Measurements from ENCODE around the gene PKD2.
"Not testable (repeated sequence)": the region's sequence is repeated elsewhere in the genome, so short reads cannot be mapped to it uniquely, and the experiment has no call there.

The PKD2 gene

GRCh38 chr4:87989765-87990164, 17.7 kb upstream of the PKD2 start:
- no peak for DNase-seq

DNA sequence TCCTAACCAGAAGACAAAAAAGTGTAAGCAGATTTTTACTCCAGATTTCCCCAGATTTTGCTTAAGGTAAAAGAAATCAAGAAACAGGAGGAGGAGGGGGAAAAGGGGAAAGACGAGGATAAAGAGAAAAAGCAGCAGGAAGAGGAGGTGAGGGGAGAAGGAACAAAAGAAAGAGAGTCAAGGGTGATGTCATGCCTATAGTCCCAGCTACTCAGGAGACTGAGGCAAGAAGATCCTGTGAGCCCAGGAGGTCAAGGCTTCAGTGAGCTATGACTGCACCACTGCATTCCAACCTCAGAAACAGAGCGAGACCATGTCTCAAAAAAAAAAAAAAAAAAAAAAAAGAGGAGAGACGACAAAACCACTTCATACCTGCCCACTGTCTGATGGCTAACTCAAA, 12.0 kb upstream of the PKD2 start:
- DNase-seq, result no peak

GRCh38 chr4:87999191-87999691, 8.2 kb upstream of the PKD2 start:
- DNase-seq, result not testable (repeated sequence)

DNA sequence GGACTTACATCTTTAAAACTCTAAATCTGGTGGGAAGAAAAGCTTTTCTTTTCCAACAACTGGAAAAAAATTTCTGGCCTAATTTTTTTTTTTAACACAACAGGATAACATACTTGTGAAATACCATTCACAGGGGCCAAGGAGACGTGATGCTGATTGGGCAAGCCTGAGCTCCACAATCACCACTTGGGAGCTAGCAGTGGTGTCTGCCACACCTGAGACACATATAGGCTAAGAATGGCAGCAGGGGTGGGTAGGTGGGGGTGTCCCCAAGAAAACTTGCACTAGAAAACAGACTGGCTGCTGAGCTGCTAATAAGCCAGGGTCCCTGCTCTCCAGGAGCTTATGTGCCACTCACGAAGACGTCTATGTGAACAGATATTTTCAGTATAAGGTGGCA, 5.6 kb upstream of the PKD2 start:
- DNase-seq, result no peak

DNA sequence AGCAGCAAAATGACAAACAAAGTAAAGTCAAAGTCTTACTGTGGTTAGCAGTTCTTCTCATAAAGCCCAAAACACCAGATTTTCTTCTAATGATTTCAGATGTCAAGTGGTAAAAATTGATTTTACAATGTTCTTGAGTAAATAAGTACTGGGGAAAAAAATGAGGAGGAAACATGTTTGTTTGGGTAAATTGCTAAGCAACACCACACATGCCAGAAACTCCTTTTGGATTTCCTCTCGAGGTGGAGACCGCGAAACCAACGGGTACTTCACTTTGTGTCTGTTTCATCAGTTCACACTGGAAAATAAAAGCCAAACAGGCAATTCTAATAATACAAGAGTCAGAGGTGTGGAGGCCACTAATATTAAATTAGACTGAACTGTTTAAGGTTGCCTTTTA, 4.6 kb upstream of the PKD2 start:
- no peak for DNase-seq

GRCh38 chr4:88003261-88003660, 4.2 kb upstream of the PKD2 start:
- no peak for DNase-seq

- no peak for DNase-seq
Observed at GRCh38 chr4:88005076-88005475, 2.4 kb upstream of the PKD2 start.

- DNase-seq, result no peak
Observed at GRCh38 chr4:88005946-88006345, 1.5 kb upstream of the PKD2 start.

- DNase-seq, result no peak
Observed at GRCh38 chr4:88006956-88007303, 505 bp upstream of the PKD2 start.

- DNase-seq, result no peak
Observed at GRCh38 chr4:88008122-88008742, 797 bp downstream of the PKD2 start.

DNA sequence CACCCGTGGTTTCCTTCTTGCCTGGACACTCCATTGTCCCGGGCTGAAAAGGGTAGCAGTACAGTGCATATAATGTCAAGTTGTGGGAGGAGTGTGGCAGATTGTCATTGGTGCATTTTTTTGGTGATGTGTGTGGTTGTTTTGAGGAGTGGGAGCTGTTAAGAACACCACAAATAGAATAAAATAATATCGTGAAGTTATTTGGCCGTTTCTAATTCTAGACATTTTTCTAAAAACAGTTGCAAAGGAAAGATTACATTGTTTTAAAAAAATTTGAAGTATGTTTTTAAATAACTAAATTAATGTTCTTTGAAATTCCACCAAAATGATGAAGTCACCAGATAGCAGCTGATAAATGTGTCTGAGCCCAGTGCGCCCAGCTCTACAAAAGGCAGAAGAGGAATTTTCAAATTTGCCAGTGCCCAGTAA, 1.3 kb downstream of the PKD2 start:
- DNase-seq, result no peak

DNA sequence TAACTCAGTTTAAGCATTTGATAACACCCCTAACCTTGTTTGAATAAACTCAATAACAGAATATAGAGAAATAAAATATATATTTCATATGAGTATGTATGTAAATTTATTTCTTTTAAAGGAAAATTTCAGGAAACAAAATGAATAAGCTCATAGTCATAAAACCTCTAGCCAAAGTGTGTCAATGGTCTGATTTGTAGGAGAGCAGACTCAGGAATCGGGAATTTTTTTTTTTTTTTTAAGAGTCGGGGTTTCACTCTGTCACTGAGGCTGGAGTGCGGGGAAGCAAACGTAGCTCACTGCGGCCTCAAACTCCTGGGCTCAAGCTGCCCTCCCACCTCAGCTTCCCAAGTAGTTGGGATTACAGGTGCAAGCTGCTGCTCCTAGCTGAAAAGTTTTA, 2.4 kb downstream of the PKD2 start:
- no peak for DNase-seq

- no peak for DNase-seq
Observed at GRCh38 chr4:88010966-88011365, 3.5 kb downstream of the PKD2 start.

DNA sequence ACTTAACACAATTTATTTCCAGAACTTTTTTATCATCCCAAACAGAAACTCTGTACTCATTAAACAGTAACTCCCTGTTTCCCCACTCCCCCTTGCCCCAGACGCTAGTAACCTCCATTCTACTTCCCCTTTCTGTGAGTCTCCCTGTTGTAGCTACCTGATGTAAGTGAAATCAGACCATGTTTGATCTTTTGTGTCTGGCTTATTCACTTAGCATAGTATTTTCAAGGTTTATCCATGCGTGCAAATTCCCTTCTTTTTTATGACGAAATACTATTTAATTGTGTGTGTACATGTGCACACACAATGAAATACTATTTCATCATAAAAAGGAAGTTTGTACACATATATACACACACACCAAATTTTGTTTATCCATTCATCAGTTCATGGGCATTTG, 5.2 kb downstream of the PKD2 start:
- DNase-seq, result no peak

DNA sequence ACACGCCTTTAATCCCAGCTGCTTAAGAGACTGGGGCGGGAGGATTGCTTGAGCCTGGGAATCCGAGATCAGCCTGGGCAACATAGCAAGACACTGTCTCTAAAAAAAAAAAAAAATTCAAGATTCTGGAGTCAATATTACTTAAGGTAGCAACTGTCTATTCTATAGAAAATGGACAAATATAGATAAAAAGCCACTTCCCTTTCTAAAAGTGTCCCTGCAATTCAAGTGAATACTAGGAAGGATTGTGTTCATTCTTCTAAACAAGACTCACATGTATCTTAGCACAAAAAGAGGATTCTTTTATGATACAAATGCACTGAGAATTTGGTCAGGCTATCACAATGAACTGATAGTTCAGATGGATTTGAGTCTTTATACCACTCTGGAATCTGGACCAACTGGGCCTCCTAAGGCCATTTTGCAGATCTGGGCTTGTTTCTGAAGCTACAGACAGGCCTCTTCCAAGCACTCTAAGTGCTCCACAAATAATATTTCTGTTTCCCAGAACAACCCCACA, 7.0 kb downstream of the PKD2 start:
- no peak for DNase-seq

- DNase-seq, result no peak
Observed at GRCh38 chr4:88015659-88016295, 8.3 kb downstream of the PKD2 start.

DNA sequence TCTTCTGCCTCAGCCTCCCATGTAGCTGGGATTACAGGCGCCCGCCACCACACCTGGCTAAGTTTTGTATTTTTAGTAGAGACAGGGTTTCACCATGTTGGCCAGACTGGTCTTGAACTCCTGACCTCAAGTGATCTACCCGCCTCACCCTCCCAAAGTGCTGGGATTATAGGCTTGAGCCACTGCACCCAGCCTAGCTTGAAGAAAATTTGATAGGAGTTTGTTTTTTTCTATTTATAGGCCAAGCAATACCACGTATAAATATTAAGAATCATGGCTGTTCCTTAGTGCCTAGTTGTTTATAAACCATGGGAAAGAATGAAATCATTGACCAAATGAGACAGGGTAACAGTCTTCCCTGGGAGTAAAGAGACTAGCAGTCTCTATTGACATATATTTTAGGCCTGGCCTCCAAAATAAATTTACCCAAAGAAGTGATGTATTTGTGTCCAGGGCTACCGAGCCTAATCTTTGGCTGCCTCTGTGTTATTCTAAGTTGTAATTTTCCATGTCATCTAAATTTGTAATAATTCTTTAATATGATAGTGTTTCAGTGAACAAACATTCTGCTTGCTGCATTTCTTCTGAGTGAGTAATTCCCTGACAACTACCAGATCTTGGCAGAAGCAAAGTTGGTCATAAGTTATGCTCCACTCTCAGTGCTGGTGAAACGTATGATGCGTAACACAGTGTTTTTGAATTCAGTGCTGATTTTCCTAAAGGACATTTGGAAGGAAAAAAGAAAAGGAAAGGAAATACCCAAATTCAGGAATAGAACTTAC, 10.3 kb downstream of the PKD2 start:
- DNase-seq, result no peak

GRCh38 chr4:88018466-88018865, 11.0 kb downstream of the PKD2 start:
- DNase-seq, result no peak

GRCh38 chr4:88021824-88022223, 14.4 kb downstream of the PKD2 start:
- DNase-seq, result no peak

DNA sequence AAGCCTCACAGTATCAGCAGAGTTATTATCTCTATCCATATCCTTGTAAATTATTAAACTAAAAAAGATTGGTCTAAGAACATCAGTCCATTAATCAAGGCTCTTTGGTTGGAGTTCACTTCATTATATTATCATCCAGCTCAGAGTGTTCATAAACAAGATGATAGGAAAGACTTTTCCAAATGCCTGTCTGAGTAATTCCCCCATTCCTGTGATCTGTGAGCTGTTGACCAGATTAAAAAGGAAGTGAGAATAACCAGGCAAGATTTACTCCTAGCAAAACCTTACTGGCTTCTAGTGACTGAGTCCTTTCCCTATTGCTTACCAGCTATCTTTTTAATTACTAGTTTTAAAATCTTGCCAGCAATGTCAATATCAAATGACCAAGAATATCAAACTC, 14.9 kb downstream of the PKD2 start:
- DNase-seq, result no peak

GRCh38 chr4:88025868-88026661, 18.6 kb downstream of the PKD2 start:
- not testable (repeated sequence) for DNase-seq

DNA sequence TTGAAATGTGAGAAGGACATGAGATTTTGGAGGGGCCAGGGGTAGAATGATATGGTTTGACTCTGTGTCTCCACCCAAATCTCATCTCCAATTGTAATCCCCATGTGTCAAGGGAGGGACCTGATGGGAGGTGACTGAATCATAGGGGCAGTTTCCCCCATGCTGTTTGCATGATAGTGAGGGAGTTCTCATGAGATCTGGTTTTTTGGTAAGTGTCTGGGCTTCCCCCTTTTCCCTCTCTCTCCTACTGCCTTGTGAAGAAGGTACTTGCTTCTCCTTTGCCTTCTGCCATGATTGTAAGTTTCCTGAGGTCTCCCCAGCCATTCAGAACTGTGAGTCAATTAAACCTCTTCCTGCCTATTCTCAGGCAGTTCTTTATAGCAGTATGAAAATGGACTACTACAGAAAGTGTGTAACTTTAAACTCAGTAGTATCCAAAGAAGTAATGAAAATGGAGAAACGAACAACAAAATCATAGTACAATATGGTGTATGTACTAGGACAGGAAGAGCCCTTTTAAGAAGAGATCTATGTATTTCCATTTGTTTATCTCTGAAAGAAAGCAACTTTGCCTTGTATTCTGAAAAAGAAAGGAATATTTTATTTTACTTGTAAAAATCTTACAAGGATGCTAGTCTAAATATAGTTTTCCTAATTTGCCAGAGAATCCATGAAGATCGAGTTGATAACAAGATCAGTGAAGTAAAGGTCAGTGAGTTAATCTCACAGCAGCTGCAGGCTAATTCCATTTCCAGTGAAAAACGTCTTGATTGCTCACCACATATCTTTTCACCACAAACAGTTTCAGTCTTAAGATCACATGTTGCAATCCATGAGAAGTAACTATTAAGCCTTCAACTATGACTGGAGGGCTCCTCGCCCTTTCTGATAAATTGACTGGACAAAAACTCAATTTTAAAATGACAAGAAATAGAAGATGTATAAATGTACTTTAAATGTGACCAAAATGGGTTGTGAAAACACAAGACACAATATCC, 20.5 kb downstream of the PKD2 start:
- DNase-seq, result no peak
